Measurements from ENCODE around the gene UGT3A2.
"Not testable (repeated sequence)": the region's sequence is repeated elsewhere in the genome, so short reads cannot be mapped to it uniquely, and the experiment has no call there.

The UGT3A2 gene

DNA sequence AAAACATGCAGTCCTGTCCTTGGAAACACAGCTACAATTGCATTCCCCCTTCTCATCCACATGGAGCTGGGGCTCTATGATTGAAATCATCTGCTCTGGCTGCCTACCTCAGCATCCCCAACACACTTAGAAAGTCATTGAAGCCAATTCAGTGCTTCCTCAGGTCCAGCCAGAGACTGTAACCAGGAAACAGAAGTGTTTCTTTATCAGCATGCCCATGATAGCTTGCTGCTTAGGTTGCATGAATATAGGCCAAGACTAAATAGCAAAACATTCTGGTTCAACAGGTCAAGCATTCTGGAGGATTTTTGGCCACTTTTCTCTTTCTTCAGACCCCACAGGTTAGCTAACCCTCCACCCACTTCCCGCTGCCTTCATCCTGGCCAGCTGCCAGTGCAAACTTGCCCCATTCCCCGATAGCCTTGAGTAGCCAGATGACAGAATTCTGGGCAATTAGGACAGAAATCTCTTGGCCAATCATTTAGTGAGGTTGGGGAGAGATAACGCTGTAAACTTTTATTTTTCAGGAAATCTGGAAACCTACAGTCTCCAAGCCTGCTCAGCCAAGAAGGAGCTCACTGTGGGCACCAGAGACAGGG is 32.0 kb downstream of the UGT3A2 start:
- not testable (repeated sequence) for H3K27ac Mint-ChIP-seq; H3K27me3 Mint-ChIP-seq (ENCODE audit: low read depth); H3K9me3 Mint-ChIP-seq

DNA sequence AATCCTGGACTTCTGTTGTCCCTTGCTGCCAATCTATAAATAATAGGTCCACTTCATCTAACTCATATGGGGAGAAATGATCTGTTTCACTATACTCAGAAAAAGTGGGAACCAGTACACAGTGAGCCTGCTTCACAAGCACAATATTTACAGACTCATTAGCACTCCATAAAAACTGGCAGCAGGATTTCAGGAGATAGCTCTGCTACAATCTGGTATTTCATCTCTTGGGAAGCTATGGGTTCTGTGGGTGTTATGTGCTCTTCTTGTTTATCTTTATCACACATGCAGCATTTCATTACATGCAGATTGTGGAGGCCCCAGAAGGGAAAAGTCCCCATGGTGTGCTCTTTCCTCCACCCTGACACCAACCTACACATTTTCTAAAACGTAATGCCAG is 33.2 kb downstream of the UGT3A2 start:
- Mint-ChIP-seq H3K36me3 (ENCODE audit: low read depth) (no peaks in the 10 kb centered on the region), H3K27me3 (ENCODE audit: low read depth) (no peaks in the 10 kb centered on the region), H3K9me3 (no peaks in the 10 kb centered on the region), H3K27ac (no peak overlapping the region), H3K4me3 (no peak overlapping the region), H3K4me1 (ENCODE audit: low read depth) (no peaks in the 10 kb centered on the region)

More for the DNA sequence above, 32.0 kb downstream of the UGT3A2 start:
- H3K4me3 Mint-ChIP-seq; H3K36me3 Mint-ChIP-seq (ENCODE audit: low read depth); H3K4me1 Mint-ChIP-seq (ENCODE audit: low read depth): not testable (repeated sequence)

DNA sequence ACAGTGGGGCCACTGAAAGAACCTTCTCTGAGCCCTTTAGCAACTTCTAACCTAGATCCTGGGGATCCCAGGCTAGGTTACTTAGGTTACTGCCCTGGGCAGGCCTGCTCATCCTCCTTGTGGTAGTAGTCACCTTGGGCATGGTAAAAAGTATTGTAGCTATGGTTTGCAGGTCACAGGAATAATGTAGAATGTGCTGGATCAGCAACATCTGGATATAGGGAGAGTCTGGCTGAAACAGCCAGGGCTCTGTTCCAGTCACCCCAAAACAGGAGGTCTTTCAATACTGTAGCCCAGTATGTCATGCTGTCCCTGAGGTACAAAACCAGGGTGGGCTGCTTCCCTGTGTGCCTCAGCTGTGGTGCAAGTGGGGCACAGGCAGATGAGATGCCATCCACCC is 33.6 kb downstream of the UGT3A2 start:
- peaks cover 3% of the 10 kb centered on the region for H3K9me3 Mint-ChIP-seq
- no peaks in the 10 kb centered on the region for H3K4me1 Mint-ChIP-seq (ENCODE audit: low read depth)
- no peaks in the 10 kb centered on the region for H3K36me3 Mint-ChIP-seq (ENCODE audit: low read depth)
- no peaks in the 10 kb centered on the region for H3K27me3 Mint-ChIP-seq (ENCODE audit: low read depth)
- no peak overlapping the region for H3K27ac Mint-ChIP-seq
- H3K4me3 Mint-ChIP-seq = no peak overlapping the region

DNA sequence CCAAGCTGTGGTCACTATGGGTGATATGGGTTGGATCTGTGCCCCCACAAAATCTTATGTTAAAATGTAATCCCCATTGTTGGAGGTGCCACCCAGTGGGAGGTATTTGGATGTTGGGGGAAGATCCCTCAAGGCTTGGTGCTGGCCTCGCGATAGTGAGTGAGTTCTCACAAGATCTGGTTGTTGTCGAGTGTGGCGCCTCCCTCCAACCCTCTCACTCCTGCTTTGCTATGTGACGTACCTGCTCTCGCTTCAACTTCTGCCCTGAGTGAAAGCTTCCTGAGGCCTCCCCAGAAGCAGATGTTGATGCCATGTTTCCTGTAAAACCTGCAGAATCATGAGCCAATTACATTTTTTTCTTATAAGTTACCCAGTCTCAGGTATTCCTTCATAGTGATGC is 35.5 kb downstream of the UGT3A2 start:
- H3K4me3 Mint-ChIP-seq = no peak overlapping the region

DNA sequence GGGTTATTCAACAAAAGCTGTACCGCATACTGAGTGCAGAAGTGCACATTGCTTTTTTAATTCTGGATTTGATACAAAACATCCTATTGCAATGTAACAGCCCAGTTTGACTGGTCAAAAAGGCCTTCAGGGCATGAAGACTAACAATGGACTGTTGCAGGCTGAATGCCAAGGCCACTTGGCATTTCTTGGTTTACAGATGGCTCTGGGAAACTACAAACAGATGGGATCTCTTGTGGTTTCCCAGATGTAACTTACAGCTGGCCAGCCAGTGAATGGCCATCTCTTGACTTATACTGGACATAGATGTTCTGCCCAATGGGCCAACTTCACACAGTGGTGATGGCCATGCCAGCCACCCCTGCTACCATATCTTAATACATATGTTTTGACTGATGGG is 36.8 kb downstream of the UGT3A2 start:
- H3K27ac Mint-ChIP-seq = no peak overlapping the region
- peaks cover 5% of the 10 kb centered on the region for H3K9me3 Mint-ChIP-seq
- H3K36me3 Mint-ChIP-seq (ENCODE audit: low read depth) = no peaks in the 10 kb centered on the region
- no peak overlapping the region for H3K4me3 Mint-ChIP-seq
- H3K27me3 Mint-ChIP-seq (ENCODE audit: low read depth) = no peaks in the 10 kb centered on the region
- no peaks in the 10 kb centered on the region for H3K4me1 Mint-ChIP-seq (ENCODE audit: low read depth)

More for the DNA sequence above, 35.5 kb downstream of the UGT3A2 start:
- no peaks in the 10 kb centered on the region for H3K4me1 Mint-ChIP-seq (ENCODE audit: low read depth)
- no peak overlapping the region for H3K27ac Mint-ChIP-seq
- peaks cover 5% of the 10 kb centered on the region for H3K9me3 Mint-ChIP-seq
- H3K27me3 Mint-ChIP-seq (ENCODE audit: low read depth) = no peaks in the 10 kb centered on the region
- no peaks in the 10 kb centered on the region for H3K36me3 Mint-ChIP-seq (ENCODE audit: low read depth)

DNA sequence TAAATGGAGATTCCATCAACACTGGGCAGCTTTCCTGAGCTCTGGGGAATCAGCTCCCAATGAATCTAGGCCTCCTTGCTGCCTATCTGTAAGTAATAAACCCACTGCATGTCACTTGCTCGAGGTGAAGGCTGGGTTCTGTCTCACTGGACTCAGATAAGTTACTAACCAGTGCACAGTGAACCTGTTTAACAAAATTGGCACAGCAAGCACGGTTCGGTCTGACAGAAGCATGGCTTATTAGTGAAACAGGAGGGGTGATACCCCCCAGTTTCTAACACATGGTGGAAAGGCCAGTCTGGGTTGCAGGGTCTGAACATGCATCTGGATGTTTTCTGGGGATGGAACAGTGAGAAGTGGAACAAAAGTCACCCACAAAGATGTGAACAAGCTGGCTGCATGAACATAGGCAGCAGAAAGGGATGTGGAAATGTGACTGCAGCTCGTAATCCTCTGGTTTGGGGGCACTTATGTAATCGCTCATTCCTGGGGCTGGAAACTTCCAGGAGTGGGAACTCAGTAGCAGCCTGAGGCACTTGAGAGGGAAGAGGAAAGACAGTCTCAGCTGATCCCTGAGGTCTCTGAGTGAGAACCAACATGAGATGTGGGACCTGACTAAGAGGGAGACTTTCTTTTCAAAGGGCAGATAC is 37.7 kb downstream of the UGT3A2 start:
- peaks cover 5% of the 10 kb centered on the region for H3K9me3 Mint-ChIP-seq
- H3K27me3 Mint-ChIP-seq (ENCODE audit: low read depth) = no peaks in the 10 kb centered on the region
- H3K36me3 Mint-ChIP-seq (ENCODE audit: low read depth) = no peaks in the 10 kb centered on the region
- no peak overlapping the region for H3K4me3 Mint-ChIP-seq
- H3K27ac Mint-ChIP-seq = no peak overlapping the region
- H3K4me1 Mint-ChIP-seq (ENCODE audit: low read depth) = no peaks in the 10 kb centered on the region

DNA sequence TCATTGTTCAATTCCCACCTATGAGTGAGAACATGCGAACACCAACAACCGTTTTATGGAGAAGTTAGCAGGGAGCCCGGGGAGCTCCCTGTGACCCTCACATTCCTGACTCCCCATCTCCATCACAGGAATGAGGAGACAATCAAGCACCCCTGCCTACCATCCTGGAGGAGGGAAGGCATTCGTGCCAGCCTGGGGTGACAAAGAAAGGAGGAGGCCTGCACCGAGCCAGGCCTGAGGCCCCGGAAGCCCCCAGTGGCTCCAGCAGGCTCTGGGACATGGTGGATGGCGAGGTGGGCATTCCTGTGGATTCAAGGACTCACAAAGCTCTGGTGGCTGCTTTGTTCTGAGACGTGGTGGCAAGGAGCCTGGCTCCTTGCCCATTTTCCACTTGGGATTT is 39.0 kb downstream of the UGT3A2 start:
- no peaks in the 10 kb centered on the region for H3K36me3 Mint-ChIP-seq (ENCODE audit: low read depth)
- no peaks in the 10 kb centered on the region for H3K27me3 Mint-ChIP-seq (ENCODE audit: low read depth)
- H3K9me3 Mint-ChIP-seq = peaks cover 5% of the 10 kb centered on the region
- no peaks in the 10 kb centered on the region for H3K4me1 Mint-ChIP-seq (ENCODE audit: low read depth)
- no peak overlapping the region for H3K27ac Mint-ChIP-seq
- H3K4me3 Mint-ChIP-seq = no peak overlapping the region

DNA sequence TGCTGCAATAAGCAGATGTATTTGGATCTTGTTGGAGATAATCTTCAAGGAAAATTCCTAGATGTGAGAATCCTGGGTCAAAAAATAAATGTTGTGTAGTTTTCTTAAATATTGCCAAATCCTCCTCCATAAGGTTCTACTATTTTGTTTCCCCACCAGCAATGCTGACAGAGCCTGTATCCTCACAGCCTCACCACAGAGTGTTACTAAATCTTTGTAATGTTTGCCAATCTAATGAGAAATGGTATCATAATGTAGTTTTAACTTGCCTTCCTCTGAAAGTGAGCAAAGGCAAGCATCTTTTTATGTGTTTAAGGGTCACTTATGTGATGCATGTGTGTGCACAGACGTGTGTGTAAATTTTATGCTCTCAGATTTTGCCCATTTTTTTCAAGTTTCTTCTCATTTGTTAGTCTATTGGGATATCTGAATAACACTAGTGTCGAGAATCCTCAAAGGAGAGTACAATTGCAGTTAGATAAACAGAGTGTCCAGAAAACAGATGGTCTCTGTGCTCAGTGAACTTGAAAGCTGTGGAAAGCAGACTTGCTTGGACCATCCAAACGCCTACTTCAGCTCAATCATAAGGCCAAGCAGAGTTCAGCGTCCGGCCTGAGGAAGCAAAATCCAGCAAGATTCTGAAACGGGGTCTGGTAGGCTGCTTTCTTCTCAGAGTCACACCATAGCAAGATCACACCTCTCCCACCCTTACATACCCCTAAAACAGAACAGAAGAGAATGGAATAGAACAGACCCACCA is 39.8 kb downstream of the UGT3A2 start:
- H3K9me3 Mint-ChIP-seq = peaks cover 5% of the 10 kb centered on the region
- no peak overlapping the region for H3K27ac Mint-ChIP-seq
- no peaks in the 10 kb centered on the region for H3K4me1 Mint-ChIP-seq (ENCODE audit: low read depth)
- H3K4me3 Mint-ChIP-seq = no peak overlapping the region
- no peaks in the 10 kb centered on the region for H3K36me3 Mint-ChIP-seq (ENCODE audit: low read depth)
- no peaks in the 10 kb centered on the region for H3K27me3 Mint-ChIP-seq (ENCODE audit: low read depth)

DNA sequence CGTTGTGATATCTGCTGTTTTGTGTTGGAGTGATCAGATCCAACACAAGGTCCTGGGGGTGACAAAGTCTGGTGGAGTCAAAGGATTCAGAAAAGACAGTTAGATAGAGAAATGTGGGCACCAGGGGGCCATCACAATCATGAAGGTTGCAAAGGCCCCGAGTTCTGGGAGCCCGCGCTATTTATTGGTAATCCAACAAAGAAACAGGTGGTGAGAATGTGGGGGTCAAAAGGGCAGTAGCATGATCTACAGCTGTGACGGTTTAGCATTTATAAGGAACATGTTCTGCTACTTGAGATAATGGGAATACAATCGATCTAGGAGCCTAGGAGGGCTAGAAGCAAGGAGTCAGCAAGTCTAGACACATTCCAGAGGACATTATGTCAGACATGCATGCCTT is 44.4 kb downstream of the UGT3A2 start:
- not testable (repeated sequence) for H3K36me3 Mint-ChIP-seq (ENCODE audit: low read depth); H3K4me3 Mint-ChIP-seq; H3K27me3 Mint-ChIP-seq (ENCODE audit: low read depth); H3K9me3 Mint-ChIP-seq; H3K4me1 Mint-ChIP-seq (ENCODE audit: low read depth); H3K27ac Mint-ChIP-seq

DNA sequence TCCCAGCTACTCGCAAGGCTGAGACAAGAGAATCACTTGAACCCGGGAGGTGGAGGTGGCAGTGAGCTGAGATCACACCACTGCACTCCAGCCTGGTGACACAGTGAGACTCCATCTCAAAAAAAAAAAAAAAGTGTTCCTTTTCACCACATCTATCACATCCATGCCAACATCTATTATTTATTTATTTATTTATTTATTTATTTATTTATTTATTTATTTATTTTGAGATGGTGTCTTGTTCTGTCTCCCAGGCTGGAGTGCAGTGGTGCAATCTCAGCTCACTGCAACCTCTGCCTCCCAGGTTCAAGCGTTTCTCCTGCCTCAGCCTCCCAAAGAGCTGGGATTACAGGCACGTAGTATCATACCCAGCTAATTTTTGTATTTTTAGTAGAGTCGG is 47.1 kb downstream of the UGT3A2 start:
- not testable (repeated sequence) for H3K4me1 Mint-ChIP-seq (ENCODE audit: low read depth); H3K36me3 Mint-ChIP-seq (ENCODE audit: low read depth); H3K27me3 Mint-ChIP-seq (ENCODE audit: low read depth); H3K27ac Mint-ChIP-seq; H3K4me3 Mint-ChIP-seq; H3K9me3 Mint-ChIP-seq

DNA sequence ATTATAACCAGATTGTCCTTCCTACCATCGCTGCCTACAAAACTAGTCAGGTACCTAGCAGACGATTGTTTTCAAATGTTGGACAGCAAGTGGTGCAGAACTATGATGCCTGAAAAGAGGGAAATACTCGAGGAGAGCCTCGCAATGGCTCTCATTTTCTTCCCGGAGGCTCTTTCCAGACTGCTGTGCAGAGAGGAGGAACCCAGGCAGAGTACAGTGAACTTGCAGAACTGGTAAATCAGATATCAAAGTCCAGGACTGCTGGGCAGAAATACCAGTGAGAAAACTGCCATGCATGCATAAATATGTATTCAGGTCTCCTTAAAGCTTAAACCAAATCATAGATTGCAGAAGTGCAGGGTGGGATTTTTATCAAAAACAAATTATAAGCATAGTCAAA is 49.1 kb downstream of the UGT3A2 start:
- Mint-ChIP-seq H3K36me3 (ENCODE audit: low read depth) (no peaks in the 10 kb centered on the region), H3K4me3 (no peak overlapping the region), H3K27ac (no peak overlapping the region), H3K4me1 (ENCODE audit: low read depth) (no peaks in the 10 kb centered on the region), H3K9me3 (peaks cover 20% of the 10 kb centered on the region), H3K27me3 (ENCODE audit: low read depth) (no peaks in the 10 kb centered on the region)

DNA sequence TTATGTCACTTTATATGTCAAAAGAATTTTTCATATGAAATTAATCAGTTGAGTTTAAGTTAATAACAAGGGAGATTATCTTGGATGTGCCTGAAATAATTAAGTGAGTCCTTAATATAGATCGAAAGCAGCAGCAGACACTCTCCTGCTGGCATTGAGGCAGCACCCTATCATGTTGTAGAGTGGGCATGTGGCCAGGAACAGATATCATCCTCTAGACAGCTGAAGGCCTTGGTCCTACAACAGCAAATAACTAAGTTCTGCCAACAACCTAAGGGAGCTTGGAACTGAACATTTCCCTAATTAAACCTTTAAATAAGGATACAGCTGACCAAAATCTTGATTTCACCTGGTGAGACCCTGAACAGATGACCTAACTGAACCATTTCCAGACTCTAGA is 49.7 kb downstream of the UGT3A2 start:
- Mint-ChIP-seq H3K4me1 (ENCODE audit: low read depth) (no peaks in the 10 kb centered on the region), H3K27ac (no peak overlapping the region), H3K36me3 (ENCODE audit: low read depth) (no peaks in the 10 kb centered on the region), H3K27me3 (ENCODE audit: low read depth) (no peaks in the 10 kb centered on the region), H3K9me3 (peaks cover 23% of the 10 kb centered on the region), H3K4me3 (no peak overlapping the region)

DNA sequence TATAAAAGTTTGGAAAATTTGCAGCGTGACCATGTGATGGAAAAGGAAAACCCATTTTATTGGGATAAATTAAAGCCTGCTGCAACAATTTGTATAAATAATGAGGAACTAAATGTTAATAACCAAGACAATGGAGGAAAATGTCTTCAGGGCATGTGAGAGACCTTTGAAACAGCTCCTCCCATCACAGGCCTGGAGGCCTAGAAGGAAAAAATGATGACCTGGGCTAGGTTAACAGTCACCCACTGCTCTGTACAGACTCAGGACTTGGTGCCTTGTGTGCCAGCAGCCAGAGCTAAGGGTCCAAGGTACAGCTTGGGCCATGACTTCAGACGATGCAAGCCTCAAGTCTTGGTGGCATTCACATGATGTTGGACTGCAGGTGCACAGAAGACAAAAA is 53.5 kb downstream of the UGT3A2 start:
- H3K27me3 Mint-ChIP-seq (ENCODE audit: low read depth) = no peaks in the 10 kb centered on the region
- no peaks in the 10 kb centered on the region for H3K36me3 Mint-ChIP-seq (ENCODE audit: low read depth)
- H3K4me1 Mint-ChIP-seq (ENCODE audit: low read depth) = no peaks in the 10 kb centered on the region
- H3K4me3 Mint-ChIP-seq = no peak overlapping the region
- H3K9me3 Mint-ChIP-seq = peaks cover 39% of the 10 kb centered on the region
- no peak overlapping the region for H3K27ac Mint-ChIP-seq

DNA sequence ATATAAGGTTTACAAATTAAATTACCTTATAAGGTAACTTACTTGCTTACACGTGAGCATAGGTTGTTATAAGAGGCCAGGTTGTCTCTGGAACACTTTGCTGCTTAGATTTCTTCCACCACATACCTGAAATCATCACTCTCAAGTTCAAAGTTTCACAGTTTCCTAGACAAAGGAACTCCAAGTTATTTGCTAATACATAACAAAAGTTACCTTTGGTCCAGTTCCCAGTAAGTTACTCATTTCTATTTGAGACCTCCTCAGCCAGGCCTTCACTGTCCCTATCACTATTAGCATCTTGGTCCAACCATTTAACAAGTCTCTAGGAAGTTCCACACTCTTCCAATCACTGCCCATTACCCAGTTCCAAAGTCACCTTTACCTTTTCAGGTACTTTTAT is 57.0 kb downstream of the UGT3A2 start:
- Mint-ChIP-seq H3K27ac (no peak overlapping the region), H3K4me3 (no peak overlapping the region), H3K9me3 (peaks cover 37% of the 10 kb centered on the region), H3K4me1 (ENCODE audit: low read depth) (no peaks in the 10 kb centered on the region), H3K27me3 (ENCODE audit: low read depth) (no peaks in the 10 kb centered on the region), H3K36me3 (ENCODE audit: low read depth) (no peaks in the 10 kb centered on the region)

DNA sequence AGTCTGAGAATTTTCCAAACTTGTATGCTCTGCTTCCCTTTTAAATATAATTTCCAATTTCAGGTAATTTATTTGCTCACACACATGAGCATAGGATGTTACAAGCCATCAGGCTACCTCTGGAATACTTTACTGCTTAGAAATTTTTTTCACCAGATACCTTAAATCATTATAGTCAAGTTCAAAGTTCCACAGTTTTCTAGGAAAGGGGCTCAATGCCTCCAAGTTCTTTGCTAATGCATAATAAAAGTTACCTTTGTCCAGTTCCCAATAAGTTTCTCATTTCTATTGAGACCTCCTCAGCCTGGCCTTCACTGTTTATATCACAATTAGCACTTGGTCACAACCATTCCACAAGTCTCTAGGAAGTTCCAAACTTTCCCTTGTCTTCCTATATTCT is 59.3 kb downstream of the UGT3A2 start:
- no peak overlapping the region for H3K27ac Mint-ChIP-seq
- no peak overlapping the region for H3K4me3 Mint-ChIP-seq
- H3K27me3 Mint-ChIP-seq (ENCODE audit: low read depth) = no peaks in the 10 kb centered on the region
- no peaks in the 10 kb centered on the region for H3K36me3 Mint-ChIP-seq (ENCODE audit: low read depth)
- H3K9me3 Mint-ChIP-seq = peaks cover 19% of the 10 kb centered on the region
- no peaks in the 10 kb centered on the region for H3K4me1 Mint-ChIP-seq (ENCODE audit: low read depth)

Measured in T-helper 1 cell treated with Interleukin-12 subunit alpha and Interleukin-12 subunit beta and Interleukin-4 antibody, amounts not matched to agents 30 μg/mL and 1 μg/mL, for 36 hours (primary cell).